GM21423 (cell line): ENCODE measurements around the gene FCRLA.

Experiments used
- ATAC-seq: cut with Tn5 transposase; IDR thresholded peaks from one replicate; pipeline ENCODE4 v1.9.1; 2021; ENCODE audit warnings: mild to moderate bottlenecking, moderate library complexity; ENCODE audit not compliant: unreplicated experiment

The FCRLA gene

GRCh38 chr1:161730050-161730564 is 23.1 kb downstream of the FCRLA start:
- no peak for ATAC-seq

GRCh38 chr1:161731241-161731640 is 24.2 kb downstream of the FCRLA start:
- ATAC-seq, result no peak

DNA sequence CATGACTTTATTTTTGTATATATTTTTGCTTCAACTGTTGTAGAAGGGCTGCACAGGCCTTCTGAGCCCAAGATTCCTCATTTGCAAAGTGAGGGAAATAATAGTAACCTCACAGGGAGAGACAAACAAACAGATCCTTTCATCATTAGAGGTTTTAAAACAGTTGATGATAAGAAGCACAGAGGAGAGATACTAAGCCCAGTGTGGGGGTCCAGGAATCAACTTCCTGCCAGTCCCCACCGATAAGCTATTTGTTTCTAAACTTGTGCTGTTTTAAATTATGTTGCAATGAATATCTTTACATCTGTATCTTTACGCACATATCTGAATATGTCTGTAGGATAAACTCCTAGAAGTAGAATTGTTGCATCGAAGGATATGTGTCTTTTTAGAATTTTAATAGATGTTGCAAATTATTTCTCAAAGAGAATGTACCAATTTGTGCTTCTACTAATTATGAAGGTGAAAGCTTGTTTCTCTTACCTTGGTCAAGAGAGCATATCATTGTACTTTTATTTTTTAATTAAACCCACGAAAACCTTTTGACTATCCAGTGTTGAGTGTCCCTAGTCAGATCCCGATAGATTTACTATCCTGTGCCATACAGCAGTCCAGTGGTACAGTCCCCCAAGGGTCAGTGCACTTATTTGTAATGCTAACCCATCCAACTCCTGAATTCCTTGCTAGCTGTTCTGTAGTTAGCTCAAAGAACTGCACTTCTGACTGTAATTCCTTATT is 25.1 kb downstream of the FCRLA start:
- no peak for ATAC-seq

GRCh38 chr1:161733526-161733925 is 26.5 kb downstream of the FCRLA start:
- no peak for ATAC-seq

DNA sequence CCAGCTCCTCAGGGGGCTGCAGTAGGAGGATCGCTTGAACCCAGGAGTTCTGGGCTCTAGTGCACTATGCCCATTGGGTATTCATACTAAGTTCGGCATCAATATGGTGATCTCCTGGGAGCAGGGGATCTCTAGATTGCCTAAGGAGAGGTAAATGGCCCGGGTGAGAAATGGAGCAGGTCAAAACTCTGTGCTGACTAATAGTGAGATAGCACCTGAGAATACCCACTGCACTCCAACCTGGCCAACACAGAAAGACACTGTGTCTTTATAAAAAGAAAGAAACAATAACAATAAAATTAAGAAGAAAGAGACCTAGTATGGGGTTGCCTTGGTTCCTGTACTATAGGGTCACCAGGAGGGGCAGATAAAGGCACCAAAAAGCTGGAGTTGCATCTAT is 28.8 kb downstream of the FCRLA start:
- ATAC-seq, result no peak

DNA sequence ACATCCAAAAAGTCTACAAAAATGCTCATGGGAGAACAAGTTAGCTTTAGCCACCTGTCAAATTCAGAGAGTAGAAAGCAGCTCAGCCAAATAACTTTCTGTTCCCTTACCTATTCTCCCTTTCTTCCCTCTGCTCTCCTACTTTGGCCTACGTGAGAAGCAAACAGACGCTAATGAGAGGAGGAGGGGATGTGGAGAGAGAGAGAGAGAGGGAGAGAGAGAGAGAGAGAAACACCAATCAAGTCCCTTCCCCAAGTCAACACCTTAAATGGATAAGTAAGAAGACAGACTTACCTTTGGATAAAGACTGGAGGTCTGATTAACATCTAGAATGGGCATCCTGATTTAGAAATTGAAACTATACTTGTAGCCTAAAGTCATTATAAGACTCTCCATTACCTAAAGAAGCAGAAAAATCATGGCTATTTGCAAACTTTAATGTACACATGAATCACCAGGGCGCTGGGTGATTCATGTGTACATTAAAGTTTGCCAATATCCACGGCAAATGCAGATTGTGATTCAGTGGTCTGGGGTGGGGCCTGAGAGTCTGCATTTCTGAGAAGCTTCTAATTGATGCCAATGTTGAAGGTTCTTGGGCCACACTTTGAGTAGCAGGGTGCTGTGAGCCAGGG is 29.4 kb downstream of the FCRLA start:
- ATAC-seq, result no peak

GRCh38 chr1:161737625-161738024 is 30.6 kb downstream of the FCRLA start:
- ATAC-seq, result no peak

DNA sequence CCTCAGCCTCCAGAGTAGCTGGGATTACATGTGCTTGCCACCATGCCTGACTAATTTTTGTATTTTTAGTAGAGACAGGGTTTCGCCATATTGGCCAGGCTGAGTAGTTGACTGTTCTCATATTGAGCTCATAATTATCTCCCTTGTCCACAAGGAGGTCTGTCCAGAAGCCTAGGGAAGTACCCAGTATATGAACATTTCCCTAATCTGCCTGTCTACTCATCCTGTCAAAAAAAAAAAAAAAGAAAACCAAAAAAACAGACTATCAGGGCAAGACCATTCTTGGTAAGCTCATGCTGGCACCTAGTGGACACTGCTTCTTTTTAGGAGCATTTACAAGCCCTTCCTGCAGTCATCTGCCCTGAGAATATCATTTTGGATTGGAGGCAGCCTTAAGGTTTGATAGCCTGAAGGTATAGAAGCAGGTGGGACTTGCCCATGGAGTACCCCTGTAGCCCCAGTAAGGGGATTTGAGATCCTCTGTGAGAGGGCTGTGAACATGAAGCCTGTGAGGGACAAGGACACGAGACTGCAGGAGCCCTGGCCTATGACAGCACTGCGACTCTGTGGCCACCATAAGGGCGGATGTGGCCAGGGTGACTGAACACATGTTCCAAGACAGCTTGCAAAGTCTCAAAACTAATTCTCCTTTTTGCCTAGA is 31.7 kb downstream of the FCRLA start:
- ATAC-seq, result peak; percentile 75

DNA sequence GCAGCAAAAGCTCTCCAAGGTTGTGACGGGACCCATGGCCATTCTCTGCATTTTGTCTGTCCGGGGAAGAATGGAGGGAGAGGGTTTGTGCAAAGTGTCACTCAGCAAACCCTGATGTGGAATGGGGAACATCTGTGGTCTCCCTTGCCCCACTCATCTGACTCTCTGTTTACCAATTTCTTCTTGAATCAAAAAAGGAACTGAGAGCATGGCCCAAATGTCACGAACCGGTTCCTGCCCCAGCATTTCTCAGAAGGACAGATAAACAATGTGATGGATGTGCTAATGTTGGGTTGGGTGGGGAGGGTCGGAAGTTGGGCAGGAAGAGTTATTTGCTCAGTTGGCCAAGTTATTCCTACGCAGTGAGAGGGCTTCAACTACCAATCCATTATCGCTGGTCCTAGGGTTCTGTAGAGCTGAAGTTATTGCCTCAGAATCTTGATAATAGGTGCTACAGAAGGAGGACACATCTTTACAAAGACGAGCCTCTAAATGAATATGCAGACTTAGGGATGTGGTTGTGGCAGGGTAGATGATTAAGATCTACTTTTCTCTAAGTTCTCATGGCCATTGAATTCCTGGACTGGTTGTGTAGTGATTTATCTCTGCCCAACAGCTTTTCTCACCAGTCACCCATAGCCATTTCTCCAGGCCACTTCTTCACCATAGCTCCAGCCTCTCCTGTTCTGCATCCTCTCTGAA is 33.0 kb downstream of the FCRLA start:
- peak; percentile 24 for ATAC-seq

DNA sequence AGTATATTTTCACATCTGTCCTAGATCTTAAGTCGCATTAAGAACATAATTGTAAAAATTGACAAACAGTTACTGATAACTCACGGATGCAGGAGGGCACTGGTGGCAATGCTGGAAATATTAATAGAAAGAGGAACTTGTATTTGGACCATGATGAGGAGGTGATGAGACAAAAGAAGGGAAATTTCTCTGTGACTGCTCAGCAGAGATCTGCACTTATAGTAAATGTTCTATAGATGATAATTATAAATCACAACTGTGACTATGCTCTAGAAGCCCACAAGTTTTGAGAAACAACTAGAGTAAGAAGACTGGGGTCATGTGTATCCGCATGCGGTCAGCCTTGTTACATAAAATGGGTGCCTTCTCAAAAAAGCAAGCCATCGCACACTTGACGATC is 33.9 kb downstream of the FCRLA start:
- ATAC-seq, result no peak

- ATAC-seq, result no peak
Measured at GRCh38 chr1:161743231-161743630, 36.2 kb downstream of the FCRLA start.

- no peak for ATAC-seq
Measured at GRCh38 chr1:161747801-161748200, 40.8 kb downstream of the FCRLA start.

DNA sequence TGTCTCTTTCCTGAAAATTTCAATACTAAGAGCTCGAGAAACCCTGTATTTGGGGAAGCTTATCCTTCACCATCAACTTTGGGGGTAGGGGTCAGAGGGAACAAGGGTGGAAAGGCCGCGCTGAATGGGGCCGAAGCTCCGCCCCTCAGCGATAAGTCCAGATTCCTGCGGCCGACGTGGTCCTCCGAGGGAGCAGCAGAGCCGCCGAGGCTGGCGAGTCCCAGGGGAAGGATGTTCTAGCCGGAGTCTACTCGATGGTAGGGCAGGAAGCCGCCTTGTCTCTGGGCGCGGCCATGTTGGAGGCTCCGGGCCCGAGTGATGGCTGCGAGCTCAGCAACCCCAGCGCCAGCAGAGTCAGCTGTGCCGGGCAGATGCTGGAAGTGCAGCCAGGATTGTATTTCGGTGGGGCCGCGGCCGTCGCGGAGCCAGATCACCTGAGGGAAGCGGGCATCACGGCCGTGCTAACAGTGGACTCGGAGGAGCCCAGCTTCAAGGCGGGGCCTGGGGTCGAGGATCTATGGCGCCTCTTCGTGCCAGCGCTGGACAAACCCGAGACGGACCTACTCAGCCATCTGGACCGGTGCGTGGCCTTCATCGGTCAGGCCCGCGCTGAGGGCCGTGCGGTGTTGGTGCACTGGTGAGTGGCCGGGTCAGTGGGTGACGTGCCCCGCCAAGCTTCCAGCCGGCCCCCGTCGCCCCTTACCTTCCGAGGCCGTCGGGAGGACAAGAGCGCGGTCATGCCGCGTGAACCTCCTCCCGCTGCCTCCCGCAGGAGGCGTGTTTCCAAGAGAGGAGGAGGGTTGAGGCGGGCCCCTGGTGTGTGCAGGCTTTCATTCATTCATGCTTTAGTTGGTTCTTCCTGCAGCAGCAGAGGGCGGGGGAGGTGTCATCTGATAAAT is 42.7 kb downstream of the FCRLA start, which contains the start of gene DUSP12:
Gene DUSP12 (plus strand): TSS at position 278 of the 899 bp plus-strand sequence. CDS start 16 bp downstream, at position 294.
- peak; percentile 96 for ATAC-seq

- ATAC-seq, result no peak
Measured at GRCh38 chr1:161763522-161764098, 56.6 kb downstream of the FCRLA start.
